Stimulated activated CD4-positive, alpha-beta T cell treated with anti-CD3 and anti-CD28 coated beads, Interleukin-2, amount 100 ng/mL, for 4 hours (primary cell): ENCODE results near the gene PPHLN1.

Source experiments
- DNase-seq: peaks from one replicate; pipeline ENCODE4 v3.0.0-alpha.2; 2020; ENCODE audit warnings: low read depth

PPHLN1 gene

DNA sequence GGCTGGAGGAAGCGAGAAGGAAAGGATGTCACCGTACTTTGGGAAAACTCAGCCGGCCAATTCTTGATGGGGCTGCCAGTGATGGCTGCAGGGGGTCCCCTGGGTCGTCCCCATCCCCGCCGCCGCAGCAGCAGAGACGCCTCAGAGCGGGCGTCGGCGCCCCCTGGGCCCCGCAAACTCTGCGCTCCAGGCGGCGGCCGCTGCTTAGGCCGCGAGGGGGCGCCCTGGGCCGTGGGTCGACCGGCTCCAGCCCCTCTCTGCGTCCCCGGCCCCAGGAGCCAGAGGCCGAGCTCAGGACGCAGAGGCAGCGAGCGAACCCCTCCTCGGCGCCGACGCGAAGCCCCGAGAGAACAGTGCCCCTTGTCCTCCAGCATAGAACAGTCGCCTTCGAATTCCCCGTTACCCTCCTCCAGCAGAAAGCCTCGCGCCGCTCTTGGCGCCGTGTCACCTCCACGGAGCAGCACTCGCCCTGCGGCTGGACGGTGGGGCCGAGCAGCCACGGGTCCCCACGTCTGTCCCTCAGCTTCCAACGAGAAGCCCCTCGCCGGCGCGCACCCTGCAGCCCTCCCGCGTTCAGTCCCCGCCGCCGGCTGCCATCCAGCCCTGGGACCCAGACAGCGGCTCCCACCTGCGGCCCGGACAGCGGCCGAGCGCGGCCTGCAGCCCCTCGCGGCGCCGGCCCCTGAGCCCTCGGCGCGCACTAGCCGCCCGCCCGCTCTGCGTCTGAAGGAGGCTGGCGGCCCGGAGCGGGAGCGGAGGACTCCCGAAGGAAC, 157.0 kb downstream of the PPHLN1 start:
- no peak for DNase-seq

DNA sequence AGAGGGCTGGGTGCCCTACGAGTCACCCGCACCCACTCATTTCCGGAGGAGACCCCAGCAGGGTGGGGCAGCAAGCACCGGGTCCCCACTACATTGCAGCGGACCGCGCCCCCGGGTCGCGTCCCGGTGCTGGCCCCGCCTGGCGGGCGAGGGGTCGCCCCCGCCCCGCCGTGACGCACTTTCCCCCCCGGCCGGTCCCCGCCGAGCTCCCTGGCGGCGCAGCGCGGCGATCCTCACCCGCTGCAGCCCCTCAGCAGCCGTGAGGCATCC, 157.5 kb downstream of the PPHLN1 start:
- peak; percentile 18 for DNase-seq

DNA sequence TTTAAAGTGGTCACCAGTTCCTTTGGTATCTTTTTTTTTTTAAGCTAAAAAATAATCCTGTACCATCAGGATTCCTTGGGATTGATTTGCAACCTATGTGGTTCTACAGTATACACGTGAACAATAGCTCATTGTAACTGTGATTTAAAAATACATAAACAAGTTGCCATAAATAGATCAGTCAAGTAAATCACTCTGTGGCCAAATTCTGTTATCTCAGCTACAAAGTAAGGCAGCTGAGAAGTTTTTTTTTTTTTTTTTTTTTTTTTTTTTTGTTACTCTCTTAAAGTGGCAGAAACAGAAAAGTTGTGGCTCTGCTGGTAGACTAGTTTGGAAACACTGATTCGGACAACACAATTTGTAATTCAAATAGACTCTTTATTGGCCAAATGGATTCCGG, 159.0 kb downstream of the PPHLN1 start:
- DNase-seq = no peak

DNA sequence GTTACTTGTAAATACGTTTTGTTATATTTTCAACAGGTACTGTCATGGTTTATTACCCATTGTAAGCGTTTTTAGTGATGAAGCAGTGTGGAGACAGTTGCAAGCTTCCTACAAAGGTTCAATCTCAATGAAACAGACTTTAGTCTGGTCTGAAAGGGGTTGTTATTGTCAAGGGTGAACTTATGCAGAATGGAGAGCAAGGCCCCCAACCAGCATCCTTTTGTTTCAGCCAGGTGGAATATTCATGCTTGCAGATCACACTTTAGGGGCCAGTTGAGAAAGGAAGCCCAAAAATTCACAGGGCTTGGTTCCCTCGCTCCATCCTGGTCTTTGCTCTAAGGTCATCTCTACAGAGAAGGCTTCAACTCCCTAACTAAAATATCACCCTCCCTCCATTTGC, 159.9 kb downstream of the PPHLN1 start:
- no peak for DNase-seq

DNA sequence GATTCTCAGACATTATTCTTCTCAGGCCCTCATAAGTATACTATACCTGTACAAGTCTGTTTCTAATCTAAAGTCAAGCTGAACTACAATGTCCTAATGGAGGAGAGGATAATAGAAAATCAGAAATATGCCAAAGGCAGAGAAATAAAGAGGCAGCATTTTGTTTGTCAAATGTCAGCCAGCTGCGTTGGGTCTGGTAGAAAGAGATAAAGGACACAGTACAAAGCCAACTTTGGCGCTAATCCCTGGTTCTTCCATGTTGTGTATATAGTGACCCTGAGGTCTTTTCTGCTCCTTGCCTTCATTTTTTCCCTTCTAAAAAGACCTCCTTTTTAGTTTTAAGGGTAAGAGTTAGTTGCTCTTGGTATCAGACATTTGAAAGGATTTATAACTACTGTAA, 160.4 kb downstream of the PPHLN1 start:
- no peak for DNase-seq

DNA sequence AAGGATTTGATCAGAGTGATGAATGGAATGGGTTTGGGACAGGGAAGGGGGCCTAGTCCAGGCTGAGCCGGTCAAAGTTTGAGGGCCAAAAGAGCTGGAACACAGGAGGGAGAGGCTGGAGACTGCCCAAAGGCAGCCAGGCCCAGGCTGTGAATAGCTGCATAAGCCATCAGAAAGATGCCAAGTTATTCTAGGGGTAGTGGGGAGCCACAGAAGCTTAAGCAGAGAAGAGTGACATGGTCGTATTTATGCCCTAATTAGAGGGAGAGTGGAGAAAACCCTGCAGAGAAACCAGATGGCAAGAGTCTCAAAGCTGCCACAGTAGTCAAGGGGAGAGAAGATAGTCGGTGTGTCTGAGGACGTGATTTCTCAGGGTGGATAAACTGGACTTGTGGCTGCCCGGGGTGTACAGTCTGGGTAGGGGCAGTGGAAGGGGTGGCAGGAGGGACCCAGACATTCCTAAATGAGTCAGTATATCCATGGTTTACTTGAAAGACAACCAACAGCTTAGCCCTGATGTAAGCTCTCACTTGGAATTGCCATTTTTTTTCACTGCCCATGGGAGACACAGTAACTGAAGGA, 164.4 kb downstream of the PPHLN1 start:
- no peak for DNase-seq
